Glomerular endothelial cell (primary cell): ENCODE data around the gene RIMS3. TPM values are rescaled to one million over a fixed set of nuclear protein-coding genes. Genes with fewer than 3 reads are reported as not detected.
"Not testable (repeated sequence)": the region's sequence is repeated elsewhere in the genome, so short reads cannot be mapped to it uniquely, and the experiment has no call there.

Experiments
- DNase-seq: peaks from one replicate; pipeline ENCODE4 v3.0.0-alpha.2; 2011; ENCODE audit warnings: low read depth, low spot score; ENCODE audit errors: extremely low read depth
- total RNA-seq: library from RNA; depleted of rRNA; stranded (reverse); fragments of >200 nt; gene quantifications from 2 replicates; pipeline ENCODE4 v1.2.3, GENCODE V29; 2015

The RIMS3 gene
- total RNA-seq = under 0.01 and 0.15 TPM in 2 replicates

DNA sequence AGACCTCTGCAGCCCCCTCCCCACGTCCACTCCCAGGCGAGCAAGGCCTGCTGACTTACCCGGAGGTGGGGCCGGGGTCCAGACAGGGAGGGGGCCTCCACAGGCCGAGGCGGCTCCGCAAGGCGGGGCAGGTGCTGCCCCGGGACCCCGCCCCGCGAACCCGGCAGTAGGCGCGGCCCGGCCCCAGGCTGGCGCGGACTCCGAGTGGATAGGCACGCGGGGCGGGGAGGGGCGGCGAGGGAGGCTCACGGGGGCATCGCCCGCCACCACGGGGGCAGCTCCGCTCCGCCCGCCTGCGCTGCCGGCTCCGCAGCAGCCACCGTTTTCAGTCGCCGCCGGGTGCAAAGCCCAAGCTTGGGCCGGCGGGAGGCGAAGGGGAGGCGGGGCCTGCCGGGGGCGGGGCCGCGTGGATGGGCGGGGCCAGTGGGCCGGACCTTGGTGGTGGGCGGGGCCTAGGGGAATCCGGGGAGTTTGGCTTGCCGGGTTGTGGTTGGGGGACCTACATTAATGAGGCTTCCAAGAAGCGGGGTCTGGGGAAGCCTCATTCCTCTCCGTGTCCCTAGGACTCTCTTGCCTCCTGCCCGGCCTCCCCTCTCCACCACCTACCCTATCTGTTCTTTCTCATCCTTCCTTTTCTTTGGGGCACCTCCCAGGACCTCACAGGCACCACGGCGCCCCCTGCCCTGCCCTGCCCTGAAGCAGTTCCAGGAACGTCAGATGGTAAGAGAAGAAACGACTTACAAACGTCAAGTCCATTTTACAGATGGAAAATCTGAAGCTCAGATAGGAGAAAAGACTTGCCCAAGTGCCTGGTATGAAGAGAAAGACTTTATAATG is at the start of gene RIMS3:
RIMS3 (minus strand) TSS at position 348 of the 837 bp plus-strand sequence. CDS start 23,757 bp downstream, outside the sequence.
- no peak for DNase-seq

DNA sequence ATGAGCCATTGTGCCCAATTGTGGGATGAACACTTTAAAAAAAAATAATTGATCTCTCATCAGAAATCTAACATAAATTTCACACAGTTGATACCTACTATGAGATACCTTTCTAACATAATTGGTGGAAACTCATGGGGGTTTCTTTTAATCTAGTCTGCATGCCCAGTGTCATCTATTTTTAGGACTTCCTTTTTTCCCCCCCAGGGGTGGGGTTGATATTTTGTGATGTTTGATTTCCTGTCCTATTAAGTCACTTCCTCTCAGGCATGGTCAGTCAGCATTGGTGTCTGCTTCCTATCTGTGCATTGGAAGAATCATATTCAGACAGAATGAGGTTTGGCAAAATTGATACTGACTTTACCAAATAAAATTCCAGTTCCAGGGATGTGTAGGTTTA is 47.5 kb upstream of the RIMS3 start:
- no peak for DNase-seq

DNA sequence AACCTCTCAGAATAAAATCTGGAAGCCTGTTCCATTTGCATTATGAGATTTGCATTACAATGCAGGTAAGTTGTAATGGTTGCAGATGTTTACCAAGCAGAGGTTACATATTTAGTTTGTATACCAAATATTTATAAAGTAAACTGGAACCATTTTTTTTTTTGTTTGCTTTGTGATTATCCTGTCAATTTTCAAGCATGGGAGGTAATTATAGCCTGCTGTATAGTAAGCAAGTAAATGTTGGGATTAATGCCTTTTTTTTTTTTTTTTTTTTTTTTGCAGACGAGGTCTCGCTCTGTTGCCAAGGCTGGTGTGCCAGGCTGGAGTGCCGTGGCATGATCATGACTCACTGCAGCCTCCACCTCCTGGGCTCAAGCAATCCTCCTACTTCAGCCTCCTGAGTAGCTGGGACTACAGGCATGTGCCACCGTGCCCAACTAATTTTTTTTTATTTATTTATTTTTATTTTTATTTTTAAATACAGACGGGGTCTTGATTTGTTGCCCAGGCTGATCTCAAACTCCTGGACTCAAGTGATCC is 47.0 kb upstream of the RIMS3 start:
- DNase-seq = no peak

DNA sequence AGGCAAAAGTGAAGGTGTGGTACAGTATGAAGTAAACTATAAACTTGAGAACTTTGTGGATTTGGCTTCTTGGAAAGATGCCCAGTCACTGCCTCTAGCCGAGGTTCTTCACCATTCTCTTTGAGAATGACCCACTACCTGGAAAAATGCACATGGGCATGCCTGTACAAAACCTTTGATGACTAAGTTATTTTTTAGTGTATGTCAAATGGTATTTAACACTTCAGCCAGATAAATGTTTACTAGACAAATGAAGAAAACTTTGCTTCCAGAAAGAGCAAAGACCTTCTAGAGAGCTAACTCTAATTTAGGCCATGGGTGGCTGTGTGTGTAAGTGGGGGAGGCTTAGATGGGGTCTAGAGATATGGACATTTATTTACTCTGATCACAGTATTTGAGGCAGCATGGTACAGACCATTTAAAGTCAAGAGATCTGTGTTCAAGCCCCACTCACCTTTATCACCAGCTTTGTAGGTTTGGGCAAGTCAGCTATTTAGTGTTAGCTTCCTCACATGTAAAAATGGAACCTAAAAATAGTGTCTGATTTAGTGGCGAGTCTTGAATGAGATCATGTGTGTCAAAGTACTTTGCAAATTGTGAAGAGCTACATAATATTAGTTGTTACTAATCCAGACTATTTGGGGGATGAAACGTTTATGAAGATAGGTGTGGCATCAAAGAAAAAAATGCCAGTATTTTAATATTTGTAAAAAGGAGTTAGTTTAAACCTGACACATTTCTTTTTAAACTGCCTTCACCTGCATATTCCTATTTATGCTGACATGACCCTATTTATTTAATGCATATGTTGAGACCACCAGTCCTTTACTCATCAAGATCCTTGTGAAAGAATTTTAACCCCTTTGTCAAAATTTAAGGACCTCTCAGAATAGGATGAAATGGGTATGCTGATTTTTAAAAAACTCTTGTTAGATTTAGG is 46.3 kb upstream of the RIMS3 start:
- DNase-seq = no peak

DNA sequence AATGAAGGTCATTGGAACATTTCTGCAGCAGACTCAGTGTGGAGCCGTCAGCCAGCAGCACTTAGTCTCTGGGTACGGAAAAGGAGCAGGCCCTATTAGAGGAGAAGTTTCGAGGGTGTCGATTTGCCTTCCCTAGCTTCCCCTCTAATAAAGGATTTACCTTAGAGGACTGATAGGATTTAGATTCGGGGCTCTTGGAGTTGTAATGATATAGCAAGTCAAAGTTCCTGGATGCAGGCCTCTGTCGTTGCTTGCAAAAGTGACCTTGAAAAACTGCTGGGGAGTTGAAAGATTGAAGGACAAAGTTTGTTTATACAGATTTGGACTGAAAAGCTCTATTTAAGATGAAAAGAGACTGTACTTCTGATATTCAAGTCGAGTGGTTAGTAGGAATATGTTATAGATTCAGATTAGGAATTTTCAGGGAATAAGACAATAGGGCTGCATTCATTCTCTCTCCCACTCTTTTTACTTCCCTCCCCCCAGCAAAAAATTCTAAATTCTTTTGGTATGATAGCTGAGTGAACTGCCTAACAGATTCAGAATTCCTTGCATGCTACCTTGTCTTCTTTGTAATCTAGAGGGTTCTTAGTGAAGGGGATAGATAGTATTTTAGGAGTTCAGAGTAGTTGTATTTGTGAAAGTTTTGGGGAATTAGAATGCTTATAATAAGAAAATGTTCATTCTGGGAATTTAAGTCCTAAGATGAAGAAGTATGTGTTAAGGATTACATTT is 45.3 kb upstream of the RIMS3 start:
- no peak for DNase-seq

DNA sequence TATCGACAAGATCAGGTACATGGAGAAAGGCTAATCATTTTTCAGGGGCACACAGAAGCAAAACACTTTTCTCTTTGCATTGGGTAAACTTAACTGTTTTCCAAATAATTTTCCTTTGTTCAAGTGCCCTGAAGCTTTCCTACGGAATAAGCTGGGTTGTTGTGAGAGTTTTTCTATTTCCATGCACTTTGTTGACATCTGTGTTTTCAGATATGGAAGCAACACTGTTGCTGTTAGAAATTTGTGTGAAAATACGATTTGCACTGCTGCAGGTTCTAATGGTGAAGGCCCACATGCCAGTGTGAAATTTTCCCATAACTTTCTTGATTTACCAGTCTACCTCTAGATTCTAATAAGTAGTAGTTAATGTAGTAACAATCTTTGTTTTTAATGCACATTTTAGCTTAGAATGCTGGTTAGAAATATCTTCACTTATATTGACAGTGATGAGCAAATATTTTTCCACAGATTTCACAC is 44.4 kb upstream of the RIMS3 start:
- DNase-seq = no peak

DNA sequence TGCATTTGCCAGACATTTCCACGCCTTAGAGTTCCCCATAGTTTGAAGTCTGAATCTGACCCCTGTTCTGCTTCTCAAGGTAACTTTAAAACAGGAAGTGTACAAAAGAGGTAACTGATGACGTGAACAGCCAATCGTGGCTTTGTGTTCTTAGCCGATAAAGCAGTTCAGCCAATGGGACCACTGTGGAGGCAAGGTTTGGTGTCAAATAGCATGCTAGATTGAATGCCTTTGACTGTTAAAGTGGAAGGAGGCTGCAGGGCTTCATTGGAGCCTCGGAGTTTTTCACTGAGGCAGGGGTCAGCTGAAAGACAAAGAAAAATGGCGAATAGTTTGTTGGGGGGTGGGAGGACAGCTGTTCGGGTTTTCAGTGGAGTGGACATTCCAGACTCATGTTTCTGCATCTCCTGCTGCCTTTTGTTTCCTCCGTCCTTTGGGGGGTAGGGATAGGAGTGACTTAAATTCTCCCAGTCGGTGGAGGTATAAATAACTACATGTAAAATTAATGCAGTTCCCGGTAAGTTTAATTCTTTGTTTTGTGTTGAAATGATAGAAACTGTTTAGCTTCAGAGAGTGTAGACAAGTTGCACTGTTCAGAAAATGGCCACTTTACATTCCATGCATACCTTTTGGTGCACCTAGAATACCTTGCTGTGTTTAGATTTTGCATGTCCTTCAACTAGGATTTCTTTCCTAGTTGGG is 43.8 kb upstream of the RIMS3 start:
- peak; percentile 95 for DNase-seq

DNA sequence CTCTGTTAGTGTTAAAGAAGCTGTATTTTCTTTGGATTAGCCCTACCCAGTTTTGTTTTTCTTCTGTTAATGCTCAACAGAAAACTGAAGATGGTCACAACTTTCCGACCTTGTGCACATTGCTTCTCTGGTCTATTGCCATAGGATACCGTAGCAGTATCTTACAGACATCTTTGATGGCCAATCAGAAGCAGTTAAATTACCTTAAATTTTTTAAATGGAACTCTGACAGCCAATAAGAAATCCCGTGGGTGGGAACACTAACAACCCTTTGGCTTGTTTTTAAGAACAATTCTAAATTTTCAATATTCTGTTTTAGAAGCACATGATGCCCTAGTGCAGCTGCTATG is 43.2 kb upstream of the RIMS3 start:
- peak; percentile 74 for DNase-seq

DNA sequence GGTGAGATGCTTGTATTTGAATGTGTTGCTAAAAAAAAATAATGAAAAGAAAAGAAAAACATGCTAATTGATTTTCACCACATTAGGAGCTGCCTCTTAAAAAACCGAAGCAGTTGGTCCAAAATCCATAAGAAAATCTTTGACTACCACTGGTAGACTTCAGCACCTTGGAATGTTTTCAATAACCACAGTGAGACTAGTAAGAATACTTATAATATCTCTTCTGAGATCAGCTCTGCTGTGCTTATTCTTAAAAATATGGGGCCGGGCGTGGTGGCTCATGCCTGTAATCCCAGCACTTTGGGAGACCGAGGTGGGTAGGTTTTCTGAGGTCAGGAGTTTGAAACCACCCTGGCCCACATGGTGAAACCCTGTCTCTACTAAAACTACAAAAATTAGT is 41.1 kb upstream of the RIMS3 start:
- DNase-seq = no peak

DNA sequence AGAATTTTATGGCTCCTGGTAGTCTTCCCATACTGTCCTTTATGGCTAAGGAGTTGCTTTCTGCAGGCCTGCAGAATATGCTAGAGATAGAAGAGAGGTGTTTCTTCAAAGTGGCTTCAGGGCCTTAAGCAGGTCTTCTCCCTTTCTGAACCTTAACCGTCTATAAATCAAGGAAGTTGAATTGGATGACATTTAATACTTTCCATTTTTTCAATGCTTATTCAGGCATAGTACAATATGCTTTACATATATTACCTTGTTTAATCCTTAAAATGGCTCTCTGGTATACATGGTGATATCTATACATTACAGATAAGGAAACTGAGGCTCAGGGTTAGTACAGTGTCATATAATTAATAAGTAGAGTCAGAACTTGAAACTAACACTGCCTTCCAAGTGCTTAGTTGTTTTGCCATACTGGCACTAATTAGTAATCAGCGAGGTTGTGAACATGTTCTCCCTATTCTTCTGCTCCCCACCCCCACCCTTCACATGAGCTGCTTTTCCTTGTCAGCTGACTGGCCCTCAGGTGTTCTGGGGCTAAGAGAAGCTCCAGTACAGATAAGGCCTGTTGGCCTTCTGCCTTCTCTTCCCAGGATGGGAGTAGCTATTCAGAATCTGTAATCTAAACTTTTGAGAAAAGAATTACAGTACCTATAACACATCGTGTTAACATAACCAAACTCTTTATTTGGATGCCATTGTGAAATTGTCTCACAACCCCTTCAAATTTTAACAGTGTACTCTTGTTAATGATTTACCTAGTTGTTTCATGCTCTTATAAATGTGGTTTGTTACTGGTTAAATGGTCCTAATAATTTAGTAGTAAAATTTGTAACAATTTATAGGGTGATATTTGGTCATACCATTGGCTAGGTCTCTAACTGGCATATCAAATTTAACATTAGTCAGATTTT is 39.6 kb upstream of the RIMS3 start:
- DNase-seq = no peak

DNA sequence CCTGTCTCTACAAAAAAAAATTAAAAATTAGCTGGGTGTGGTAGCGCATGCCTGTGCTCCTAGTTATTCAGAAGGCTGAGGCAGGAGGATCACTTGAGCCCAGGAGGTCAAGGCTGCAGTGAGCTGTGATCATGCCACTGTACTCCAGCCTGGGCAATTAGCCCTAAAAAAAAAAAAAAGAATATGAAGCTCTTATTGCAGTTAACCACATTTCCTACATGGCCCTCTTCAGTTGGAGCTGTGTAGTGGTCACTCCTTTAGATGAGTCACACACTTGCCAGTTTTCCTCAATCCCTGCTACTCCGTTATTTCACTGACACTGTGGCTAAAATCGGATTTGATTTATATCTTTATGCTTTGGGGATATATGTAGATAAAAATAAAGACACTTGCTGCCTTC is 37.8 kb upstream of the RIMS3 start:
- no peak for DNase-seq

DNA sequence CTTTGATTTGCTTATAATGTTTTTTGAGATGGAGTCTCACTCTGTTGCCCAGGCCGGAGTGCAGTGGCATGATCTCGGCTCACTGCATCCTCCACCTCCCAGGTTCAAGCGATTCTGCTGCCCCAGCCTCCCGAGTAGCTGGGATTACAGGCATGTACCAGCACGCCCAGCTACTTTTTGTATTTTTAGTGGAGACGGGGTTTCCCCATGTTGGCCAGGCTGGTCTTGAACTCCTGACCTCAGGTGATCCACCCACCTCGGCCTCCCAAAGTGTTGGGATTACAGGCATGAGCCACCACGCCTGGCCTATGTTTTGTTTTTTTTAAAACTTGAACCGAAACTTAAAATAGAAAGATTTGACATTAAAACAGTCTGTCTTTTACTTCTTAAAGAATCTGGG is 37.3 kb upstream of the RIMS3 start:
- not testable (repeated sequence) for DNase-seq

DNA sequence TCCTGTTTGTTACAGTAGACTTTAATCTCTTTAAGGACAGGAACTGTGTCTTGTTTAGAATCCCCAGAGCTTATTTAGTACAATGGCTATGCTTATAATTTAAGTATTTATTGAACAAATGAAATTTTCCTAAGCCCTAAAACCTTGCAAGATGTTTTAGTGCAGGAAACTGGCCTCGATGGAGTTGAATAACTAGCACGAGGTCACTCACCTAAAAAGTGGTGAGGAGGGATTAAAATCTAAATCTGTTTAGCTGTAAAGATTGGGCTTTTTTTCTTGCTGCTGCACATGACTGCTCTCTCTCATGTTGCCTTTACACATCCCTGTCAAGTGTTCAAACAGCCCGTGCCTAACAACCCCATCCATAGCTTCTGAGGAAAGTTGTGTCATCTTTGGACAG is 36.2 kb upstream of the RIMS3 start:
- DNase-seq = no peak

DNA sequence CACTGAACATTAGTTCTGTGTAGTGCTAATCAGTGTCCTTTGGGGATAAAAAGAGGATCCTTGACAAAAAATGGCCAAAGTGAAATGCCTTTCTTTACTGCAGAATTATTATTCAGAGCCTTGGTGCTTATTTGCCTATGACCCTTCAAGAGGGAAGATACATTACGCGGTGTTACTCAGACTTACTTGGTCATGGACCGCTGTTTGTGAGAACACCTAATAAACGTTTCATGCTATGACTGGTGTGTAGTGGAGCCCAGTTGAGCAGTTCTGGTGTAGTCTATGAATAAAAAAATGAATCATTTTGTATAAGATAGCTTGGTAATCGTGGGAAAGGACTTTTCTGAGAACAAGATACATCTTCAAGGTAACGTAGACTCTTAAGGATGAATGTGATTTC is 34.3 kb upstream of the RIMS3 start:
- no peak for DNase-seq

DNA sequence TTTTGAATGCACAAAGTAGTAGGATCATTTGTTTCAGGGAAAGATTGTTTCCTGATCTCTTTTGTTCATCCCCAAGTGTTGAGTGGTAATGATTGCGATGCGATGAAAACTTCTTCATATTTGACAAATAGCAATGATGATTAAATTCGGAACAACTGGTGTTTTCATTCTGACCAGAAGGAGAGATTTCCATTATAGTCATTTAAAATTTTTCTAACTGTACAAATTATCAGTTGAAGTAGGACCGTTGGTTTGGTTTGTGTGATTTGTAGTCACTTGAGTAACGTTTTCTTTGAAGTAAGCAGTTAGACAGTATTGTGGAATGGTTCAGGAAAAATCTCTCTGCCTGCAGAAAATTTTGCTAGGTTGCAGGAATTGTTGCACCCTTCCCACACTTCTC is 32.0 kb upstream of the RIMS3 start:
- DNase-seq = no peak

DNA sequence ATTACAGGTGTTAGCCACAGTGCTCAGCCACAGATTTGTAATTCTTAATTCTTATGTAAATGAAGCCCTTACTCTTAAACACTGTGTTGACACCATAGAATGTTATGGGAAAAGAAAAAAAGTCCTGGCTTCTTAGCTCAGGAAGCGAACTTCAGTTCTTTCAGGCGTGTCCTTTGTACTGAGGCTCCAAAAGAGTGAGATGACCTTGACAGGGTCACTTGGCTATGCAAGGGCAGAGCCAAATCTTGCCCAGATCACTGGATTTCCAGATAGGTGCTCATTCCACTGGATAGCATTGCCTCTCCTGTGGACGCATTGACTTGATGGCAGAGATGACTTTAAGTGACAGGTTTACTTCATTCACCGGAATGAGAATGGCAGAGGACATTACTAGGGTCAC is 30.8 kb upstream of the RIMS3 start:
- no peak for DNase-seq

DNA sequence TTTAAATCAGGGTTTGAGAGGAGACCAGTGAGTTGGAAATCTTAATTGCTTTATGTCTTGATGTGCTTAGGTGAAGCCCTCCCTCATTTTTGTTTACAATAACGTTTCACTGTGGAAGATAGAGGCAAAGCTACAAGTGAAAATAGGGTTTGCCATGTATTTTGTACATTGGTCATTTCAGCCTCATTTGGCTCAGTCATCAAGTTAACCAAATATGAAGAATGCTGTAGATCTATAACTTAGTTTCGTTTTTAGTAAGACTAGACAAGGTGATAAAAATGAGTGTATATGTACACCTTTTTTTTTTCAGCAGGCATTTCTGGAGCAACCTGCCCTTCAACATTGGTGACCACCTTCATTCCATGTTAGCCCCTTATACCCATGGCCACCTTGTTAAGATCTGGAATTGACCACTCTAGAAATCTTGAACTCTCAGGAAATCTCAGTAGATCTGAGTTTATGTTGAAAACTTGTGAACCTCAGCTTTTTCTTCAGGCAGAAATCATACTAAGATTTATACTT is 28.9 kb upstream of the RIMS3 start:
- no peak for DNase-seq

DNA sequence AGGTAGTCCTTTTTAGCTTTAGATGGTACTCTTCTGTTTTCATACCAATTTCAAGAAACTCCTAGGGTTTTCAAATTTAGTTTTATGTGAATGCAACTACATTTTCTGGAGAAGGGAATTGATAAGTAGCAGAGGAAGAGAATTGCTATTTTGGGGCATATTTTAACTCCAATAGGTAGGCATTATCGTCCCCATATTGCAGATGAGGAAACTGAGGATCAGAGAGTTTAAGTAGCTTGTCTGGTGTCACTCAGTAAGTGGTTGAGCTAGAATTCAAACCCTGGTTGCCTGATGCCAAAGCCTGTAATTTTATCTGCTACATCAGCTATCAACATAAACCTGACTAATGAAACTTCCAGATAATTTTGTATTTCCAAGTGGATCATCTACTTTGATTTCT is 27.9 kb upstream of the RIMS3 start:
- DNase-seq = no peak

DNA sequence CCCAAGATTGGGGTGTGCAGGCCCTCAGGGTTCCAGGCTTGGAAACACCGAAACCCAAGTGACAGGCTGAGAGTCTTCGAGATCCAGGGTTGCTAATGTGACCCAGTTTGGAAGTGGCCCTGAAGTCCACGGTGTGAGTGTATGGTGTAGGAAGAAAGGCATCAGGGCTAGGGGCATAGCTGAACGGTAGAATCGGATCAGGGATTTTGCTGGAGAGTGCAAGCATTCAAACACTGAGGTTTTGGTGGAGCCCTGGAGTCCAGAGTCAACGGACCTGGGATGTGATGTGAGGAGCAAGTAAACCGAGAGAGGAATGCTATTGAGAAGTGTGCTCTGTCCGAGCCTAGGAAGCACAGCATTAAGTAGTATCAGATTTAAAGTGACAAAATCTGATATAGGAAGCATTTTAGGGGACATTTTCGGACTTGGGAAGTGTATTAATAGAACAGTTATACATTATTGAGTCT is 27.0 kb upstream of the RIMS3 start:
- DNase-seq = no peak
